HEK293 (cell line): Measurements from ENCODE around the gene C4BPB.

Experiments
- CTCF ChIA-PET: fragments of 350-600 bp; formaldehyde crosslinking; extraction: SDS; loops from one replicate; lab custom pipeline; 2021; ENCODE audit warnings: antibody characterized with exemption; lab: Yijun Ruan, JAX
- POLR2A ChIA-PET: fragments of 300-600 bp; formaldehyde crosslinking; extraction: SDS; loops from one replicate; lab custom pipeline; 2020; ENCODE audit warnings: antibody characterized with exemption, inconsistent platforms; lab: Yijun Ruan, JAX
- H3K27ac ChIP-seq: fragments of 200-500 bp; sonication (Bioruptor generic); 2 replicates; pipeline ENCODE4 v1.5.1; 2014; ENCODE audit warnings: low read depth, low read length, control low read depth, inconsistent platforms; ENCODE audit errors: extremely low read depth
- H3K36me3 ChIP-seq, 2 experiments: fragments of 200-500 bp in 1 of 2; sonication (Bioruptor generic) in 1 of 2; 1 replicate in 1 of 2; 2 replicates in 1 of 2; pipeline ENCODE4 v1.5.1; 2014 to 2017; ENCODE audit warnings: inconsistent platforms in 2 of 2, low read length in 2 of 2; ENCODE audit not compliant: control insufficient read depth in 2 of 2, insufficient read depth in 1 of 2
- H3K4me1 ChIP-seq: fragments of 200-500 bp; sonication (Bioruptor generic); 2 replicates; pipeline ENCODE4 v1.5.1; 2014; ENCODE audit warnings: mild to moderate bottlenecking, low read length, inconsistent platforms; ENCODE audit not compliant: control insufficient read depth, insufficient read depth
- H3K4me3 ChIP-seq: 2 replicates; pipeline ENCODE4 v1.5.1; 2011; ENCODE audit warnings: low read depth, mild to moderate bottlenecking, control low read depth, low read length, moderate library complexity
- H3K9me3 ChIP-seq: fragments of 200-500 bp; sonication (Bioruptor generic); 2 replicates; pipeline ENCODE4 v1.5.1; 2014; ENCODE audit warnings: low read depth, low read length, inconsistent platforms; ENCODE audit not compliant: control insufficient read depth, insufficient read depth
- GFI1B ChIP-seq: fragments of 450-650 bp; formaldehyde crosslinking; IDR thresholded peaks from 2 replicates; pipeline ENCODE4 v1.5.1; 2016; ENCODE audit warnings: missing biosample characterization, missing genetic modification characterization
- PRDM2 ChIP-seq: fragments of 450-650 bp; formaldehyde crosslinking; IDR thresholded peaks from 2 replicates; pipeline ENCODE4 v1.5.1; 2016; ENCODE audit warnings: missing biosample characterization, missing genetic modification characterization, borderline replicate concordance
- RBAK ChIP-seq: fragments of 450-650 bp; formaldehyde crosslinking; IDR thresholded peaks from 2 replicates; pipeline ENCODE4 v1.5.1; 2016; ENCODE audit warnings: missing biosample characterization, missing genetic modification characterization
- TRIM28 ChIP-seq: IDR thresholded peaks from 2 replicates; pipeline ENCODE4 v1.6.1; 2011; ENCODE audit warnings: low read length, control low read depth, borderline replicate concordance
- ZNF133 ChIP-seq: fragments of 450-650 bp; formaldehyde crosslinking; IDR thresholded peaks from 2 replicates; pipeline ENCODE4 v1.5.1; 2016; ENCODE audit warnings: missing biosample characterization, missing genetic modification characterization
- ZNF148 ChIP-seq: fragments of 450-650 bp; formaldehyde crosslinking; IDR thresholded peaks from 2 replicates; pipeline ENCODE4 v1.5.0; 2017; ENCODE audit warnings: missing biosample characterization, missing genetic modification characterization, borderline replicate concordance
- ZNF16 ChIP-seq: fragments of 450-650 bp; formaldehyde crosslinking; IDR thresholded peaks from 2 replicates; pipeline ENCODE4 v1.5.1; 2016; ENCODE audit warnings: low read depth, missing biosample characterization, missing genetic modification characterization
- ZNF274 ChIP-seq, 2 experiments: fragments of 200-500 bp in 1 of 2; fragments of 450-650 bp in 1 of 2; sonication (Bioruptor generic) in 1 of 2; formaldehyde crosslinking in 1 of 2; IDR thresholded peaks; 2 replicates each; pipeline versions ENCODE4 v1.5.1 to v1.6.1; 2014 to 2016; ENCODE audit warnings: borderline replicate concordance in 1 of 2, inconsistent platforms in 1 of 2, low read length in 1 of 2, missing biosample characterization in 1 of 2, missing genetic modification characterization in 1 of 2
- ZNF311 ChIP-seq: fragments of 450-650 bp; formaldehyde crosslinking; IDR thresholded peaks from 2 replicates; pipeline ENCODE4 v1.5.1; 2017; ENCODE audit warnings: missing biosample characterization, missing genetic modification characterization, borderline replicate concordance
- ZNF423 ChIP-seq: fragments of 450-650 bp; formaldehyde crosslinking; IDR thresholded peaks from 2 replicates; pipeline ENCODE4 v1.5.1; 2016; ENCODE audit warnings: missing biosample characterization, missing genetic modification characterization
- ZNF426 ChIP-seq: fragments of 450-650 bp; formaldehyde crosslinking; IDR thresholded peaks from 2 replicates; pipeline ENCODE4 v1.5.1; 2017; ENCODE audit warnings: missing biosample characterization, missing genetic modification characterization, mild to moderate bottlenecking, inconsistent platforms, moderate library complexity
- ZNF433 ChIP-seq: fragments of 450-650 bp; formaldehyde crosslinking; IDR thresholded peaks from 2 replicates; pipeline ENCODE4 v1.5.1; 2016; ENCODE audit warnings: missing biosample characterization, missing genetic modification characterization, low read depth
- ZNF529 ChIP-seq: fragments of 450-650 bp; formaldehyde crosslinking; IDR thresholded peaks from 2 replicates; pipeline ENCODE4 v1.5.1; 2017; ENCODE audit warnings: missing genetic modification characterization, missing biosample characterization; ENCODE audit not compliant: insufficient replicate concordance
- ZNF544 ChIP-seq: fragments of 450-650 bp; formaldehyde crosslinking; IDR thresholded peaks from 2 replicates; pipeline ENCODE4 v1.5.0; 2017; ENCODE audit warnings: missing biosample characterization, missing genetic modification characterization
- ZNF585B ChIP-seq: fragments of 450-650 bp; formaldehyde crosslinking; IDR thresholded peaks from 2 replicates; pipeline ENCODE4 v1.5.1; 2016; ENCODE audit warnings: missing biosample characterization, missing genetic modification characterization
- ZNF621 ChIP-seq: fragments of 450-650 bp; formaldehyde crosslinking; IDR thresholded peaks from 2 replicates; pipeline ENCODE4 v1.5.1; 2017; ENCODE audit warnings: missing biosample characterization, missing genetic modification characterization
- ZNF626 ChIP-seq: fragments of 450-650 bp; sonication (Bioruptor Pico); formaldehyde crosslinking; IDR thresholded peaks from 2 replicates; pipeline ENCODE4 v1.5.1; 2018; ENCODE audit warnings: missing biosample characterization, missing genetic modification characterization, inconsistent platforms
- ZNF707 ChIP-seq: fragments of 450-650 bp; formaldehyde crosslinking; IDR thresholded peaks from 2 replicates; pipeline ENCODE4 v1.5.1; 2016; ENCODE audit warnings: missing biosample characterization, missing genetic modification characterization
- TF ChIP-seq, protein P1 (sequence below): fragments of 450-650 bp; formaldehyde crosslinking; IDR thresholded peaks from 2 replicates; pipeline ENCODE4 v1.5.1; 2017; ENCODE audit warnings: missing biosample characterization, missing genetic modification characterization
- TF ChIP-seq, protein P2 (sequence below): fragments of 450-650 bp; formaldehyde crosslinking; IDR thresholded peaks from 2 replicates; pipeline ENCODE4 v1.5.1; 2016; ENCODE audit warnings: missing biosample characterization, missing genetic modification characterization
- TF ChIP-seq, protein P3 (sequence below): sonication (generic); formaldehyde crosslinking; IDR thresholded peaks from 2 replicates; pipeline ENCODE4 v1.8.1; 2022; ENCODE audit warnings: mild to moderate bottlenecking, moderate library complexity, missing genetic modification reagents
- TF ChIP-seq, protein P4 (sequence below): fragments of 450-650 bp; formaldehyde crosslinking; IDR thresholded peaks from 2 replicates; pipeline ENCODE4 v1.5.1; 2016; ENCODE audit warnings: missing biosample characterization, missing genetic modification characterization

C4BPB gene

GRCh38 chr1:207062058-207062457, 26.6 kb upstream of the C4BPB start (continued):
- TF ChIP-seq PRDM2 (tag by site-specific recombination): no peak
- TF ChIP-seq ZNF16 (tag by site-specific recombination): no peak
- TF ChIP-seq ZNF148 (tag by site-specific recombination): no peak
- TF ChIP-seq, protein P1, sequence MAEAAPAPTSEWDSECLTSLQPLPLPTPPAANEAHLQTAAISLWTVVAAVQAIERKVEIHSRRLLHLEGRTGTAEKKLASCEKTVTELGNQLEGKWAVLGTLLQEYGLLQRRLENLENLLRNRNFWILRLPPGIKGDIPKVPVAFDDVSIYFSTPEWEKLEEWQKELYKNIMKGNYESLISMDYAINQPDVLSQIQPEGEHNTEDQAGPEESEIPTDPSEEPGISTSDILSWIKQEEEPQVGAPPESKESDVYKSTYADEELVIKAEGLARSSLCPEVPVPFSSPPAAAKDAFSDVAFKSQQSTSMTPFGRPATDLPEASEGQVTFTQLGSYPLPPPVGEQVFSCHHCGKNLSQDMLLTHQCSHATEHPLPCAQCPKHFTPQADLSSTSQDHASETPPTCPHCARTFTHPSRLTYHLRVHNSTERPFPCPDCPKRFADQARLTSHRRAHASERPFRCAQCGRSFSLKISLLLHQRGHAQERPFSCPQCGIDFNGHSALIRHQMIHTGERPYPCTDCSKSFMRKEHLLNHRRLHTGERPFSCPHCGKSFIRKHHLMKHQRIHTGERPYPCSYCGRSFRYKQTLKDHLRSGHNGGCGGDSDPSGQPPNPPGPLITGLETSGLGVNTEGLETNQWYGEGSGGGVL (tag by site-specific recombination): no peak
- no peak for TF ChIP-seq TRIM28
- TF ChIP-seq ZNF529 (tag by site-specific recombination): no peak
- no peak for TF ChIP-seq ZNF274 (IDR thresholded peaks at IDR 0.05; ENCODE audit: low read length)
- TF ChIP-seq ZNF274 (tag by site-specific recombination; IDR thresholded peaks at IDR 0.05; ENCODE audit: borderline replicate concordance): no peak

DNA sequence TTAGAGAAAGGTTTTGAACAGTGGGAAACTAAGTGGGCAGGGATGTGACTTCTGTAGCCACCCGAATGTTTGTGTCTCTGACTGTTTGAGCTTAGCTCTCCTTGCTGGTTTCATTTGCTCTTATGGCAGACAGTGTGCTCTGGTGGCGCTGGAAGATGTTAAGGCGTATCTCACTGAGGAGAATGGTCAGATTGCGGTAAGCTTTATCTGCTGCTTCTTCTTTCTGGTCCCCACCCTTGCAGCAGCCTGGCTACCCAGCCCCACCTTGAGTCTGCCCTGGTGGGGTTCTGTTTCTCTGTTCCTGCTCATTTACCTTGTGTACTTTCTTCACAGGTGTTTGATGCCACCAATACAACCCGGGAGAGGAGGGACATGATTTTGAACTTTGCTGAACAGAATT, 25.6 kb upstream of the C4BPB start:
- Histone ChIP-seq H3K4me3 (no peak overlapping the region), H3K9me3 (no peaks in the 10 kb centered on the region), H3K36me3 (peaks cover 0 to 48% of the 10 kb centered on the region in 2 experiments; a peak in 1 of 3 replicates), H3K27ac (no peak overlapping the region), H3K4me1 (no peaks in the 10 kb centered on the region)
- POLR2A ChIA-PET: no interaction called here
- no peak for TF ChIP-seq ZNF426
- no peak for TF ChIP-seq ZNF626 (tag by site-specific recombination)
- TF ChIP-seq ZNF311 (tag by site-specific recombination): no peak
- TF ChIP-seq ZNF585B (tag by site-specific recombination): no peak
- no peak for TF ChIP-seq ZNF707 (tag by site-specific recombination)
- no peak for TF ChIP-seq ZNF423 (tag by site-specific recombination)
- TF ChIP-seq, protein P2, sequence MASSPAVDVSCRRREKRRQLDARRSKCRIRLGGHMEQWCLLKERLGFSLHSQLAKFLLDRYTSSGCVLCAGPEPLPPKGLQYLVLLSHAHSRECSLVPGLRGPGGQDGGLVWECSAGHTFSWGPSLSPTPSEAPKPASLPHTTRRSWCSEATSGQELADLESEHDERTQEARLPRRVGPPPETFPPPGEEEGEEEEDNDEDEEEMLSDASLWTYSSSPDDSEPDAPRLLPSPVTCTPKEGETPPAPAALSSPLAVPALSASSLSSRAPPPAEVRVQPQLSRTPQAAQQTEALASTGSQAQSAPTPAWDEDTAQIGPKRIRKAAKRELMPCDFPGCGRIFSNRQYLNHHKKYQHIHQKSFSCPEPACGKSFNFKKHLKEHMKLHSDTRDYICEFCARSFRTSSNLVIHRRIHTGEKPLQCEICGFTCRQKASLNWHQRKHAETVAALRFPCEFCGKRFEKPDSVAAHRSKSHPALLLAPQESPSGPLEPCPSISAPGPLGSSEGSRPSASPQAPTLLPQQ: no peak
- TF ChIP-seq, protein P3, sequence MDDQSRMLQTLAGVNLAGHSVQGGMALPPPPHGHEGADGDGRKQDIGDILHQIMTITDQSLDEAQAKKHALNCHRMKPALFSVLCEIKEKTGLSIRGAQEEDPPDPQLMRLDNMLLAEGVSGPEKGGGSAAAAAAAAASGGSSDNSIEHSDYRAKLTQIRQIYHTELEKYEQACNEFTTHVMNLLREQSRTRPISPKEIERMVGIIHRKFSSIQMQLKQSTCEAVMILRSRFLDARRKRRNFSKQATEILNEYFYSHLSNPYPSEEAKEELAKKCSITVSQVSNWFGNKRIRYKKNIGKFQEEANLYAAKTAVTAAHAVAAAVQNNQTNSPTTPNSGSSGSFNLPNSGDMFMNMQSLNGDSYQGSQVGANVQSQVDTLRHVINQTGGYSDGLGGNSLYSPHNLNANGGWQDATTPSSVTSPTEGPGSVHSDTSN (CRISPR knock-in tag): no peak
- no peak for TF ChIP-seq GFI1B (tag by site-specific recombination)
- no peak for TF ChIP-seq ZNF433 (tag by site-specific recombination)
- TF ChIP-seq ZNF544 (tag by site-specific recombination): no peak
- no peak for TF ChIP-seq ZNF133 (tag by site-specific recombination)
- TF ChIP-seq, protein P4, sequence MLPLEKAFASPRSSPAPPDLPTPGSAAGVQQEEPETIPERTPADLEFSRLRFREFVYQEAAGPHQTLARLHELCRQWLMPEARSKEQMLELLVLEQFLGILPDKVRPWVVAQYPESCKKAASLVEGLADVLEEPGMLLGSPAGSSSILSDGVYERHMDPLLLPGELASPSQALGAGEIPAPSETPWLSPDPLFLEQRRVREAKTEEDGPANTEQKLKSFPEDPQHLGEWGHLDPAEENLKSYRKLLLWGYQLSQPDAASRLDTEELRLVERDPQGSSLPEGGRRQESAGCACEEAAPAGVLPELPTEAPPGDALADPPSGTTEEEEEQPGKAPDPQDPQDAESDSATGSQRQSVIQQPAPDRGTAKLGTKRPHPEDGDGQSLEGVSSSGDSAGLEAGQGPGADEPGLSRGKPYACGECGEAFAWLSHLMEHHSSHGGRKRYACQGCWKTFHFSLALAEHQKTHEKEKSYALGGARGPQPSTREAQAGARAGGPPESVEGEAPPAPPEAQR (tag by site-specific recombination): no peak
- no peak for TF ChIP-seq RBAK (tag by site-specific recombination)
- TF ChIP-seq ZNF621 (tag by site-specific recombination): no peak
- CTCF ChIA-PET: no interaction called here
